ENCODE results near the gene HERPUD1. TPM values are rescaled to one million over a fixed set of nuclear protein-coding genes. Genes with fewer than 3 reads are reported as not detected.

HERPUD1 gene
- total and polyA plus RNA-seq, 2 of the 13 experiments (the other 11 are each of a cell fraction or from before 2014, with no cell fraction given): 96.2 to 323 TPM

- no peak for TF ChIP-seq ZNF570 (CRISPR knock-in tag; IDR thresholded peaks at IDR 0.05; ENCODE audit: borderline replicate concordance)
- no peak for TF ChIP-seq NR2F1 (CRISPR knock-in tag; IDR thresholded peaks at IDR 0.05)
- no peak for TF ChIP-seq SNAPC5 (CRISPR knock-in tag; IDR thresholded peaks at IDR 0.05; ENCODE audit: borderline replicate concordance)
- no peak for TF ChIP-seq ZNF451 (CRISPR knock-in tag; IDR thresholded peaks at IDR 0.05)
- no peak for TF ChIP-seq CEBPG (CRISPR knock-in tag; IDR thresholded peaks at IDR 0.05)
- no peak for TF ChIP-seq GATA4 (IDR thresholded peaks at IDR 0.05; ENCODE audit: borderline replicate concordance, low read depth)
- TF ChIP-seq PBX3 (CRISPR knock-in tag; IDR thresholded peaks at IDR 0.05; ENCODE audit: borderline replicate concordance): no peak
- no peak for TF ChIP-seq ZNF761 (CRISPR knock-in tag; conservative IDR thresholded peaks at IDR 0.05)
- TF ChIP-seq ZNF850 (CRISPR knock-in tag; conservative IDR thresholded peaks at IDR 0.05): no peak
- no peak for TF ChIP-seq ZNF460 (CRISPR knock-in tag; IDR thresholded peaks at IDR 0.05; ENCODE audit: borderline replicate concordance)
- no peak for TF ChIP-seq SNAI1 (CRISPR knock-in tag; IDR thresholded peaks at IDR 0.05; ENCODE audit: borderline replicate concordance)
- TF ChIP-seq ZNF720 (CRISPR knock-in tag; IDR thresholded peaks at IDR 0.05): no peak
- TF ChIP-seq ZBTB37 (CRISPR knock-in tag; IDR thresholded peaks at IDR 0.05): no peak
- 0 out of 2 replicates have a peak, but pooled peaks have one; percentile 47 for TF ChIP-seq THRA (CRISPR knock-in tag; IDR thresholded peaks at IDR 0.05; ENCODE audit: borderline replicate concordance)
- no peak for TF ChIP-seq ZNF691 (CRISPR knock-in tag; IDR thresholded peaks at IDR 0.05; ENCODE audit: borderline replicate concordance, low read depth)
- no peak for TF ChIP-seq ZNF749 (CRISPR knock-in tag; IDR thresholded peaks at IDR 0.05; ENCODE audit: borderline replicate concordance)
- TF ChIP-seq TFE3 (CRISPR knock-in tag; IDR thresholded peaks at IDR 0.05): no peak
- no peak for TF ChIP-seq HIVEP1 (CRISPR knock-in tag; IDR thresholded peaks at IDR 0.05)
- no peak for TF ChIP-seq ZNF629 (CRISPR knock-in tag; conservative IDR thresholded peaks at IDR 0.05)
- no peak; the same call in 1 of the 2 replicates for TF ChIP-seq MIXL1 (CRISPR knock-in tag; IDR thresholded peaks at IDR 0.05)
- TF ChIP-seq MTF1 (CRISPR knock-in tag; IDR thresholded peaks at IDR 0.05): no peak
- no peak for TF ChIP-seq ARHGAP35 (CRISPR knock-in tag; IDR thresholded peaks at IDR 0.05; ENCODE audit: borderline replicate concordance)
Observed at GRCh38 chr16:56950881-56951771, 19.2 kb downstream of the HERPUD1 start (continued).
